HCT116 (cell line): ENCODE results near the gene NUDT14. TPM values are rescaled to one million over a fixed set of nuclear protein-coding genes. Genes with fewer than 3 reads are reported as not detected.

Source experiments
- ATAC-seq: fragments of 200-7000 bp; cut with Tn5 transposase; 2 replicates; pipeline ENCODE4 v1.9.1; 2020; ENCODE audit warnings: mild to moderate bottlenecking, moderate library complexity
- BruUV-seq: library from RNA; stranded (reverse); fragments of 400-500 nt; replicated peaks from 2 replicates; lab custom pipeline; 2021; lab: Mats Ljungman, UMichigan
- CTCF ChIA-PET: fragments of 300-600 bp; sonication (Branson Sonifier 250); formaldehyde crosslinking; loops from one replicate; lab custom pipeline; 2021; ENCODE audit warnings: antibody characterized with exemption; lab: Charles Lee
- POLR2A ChIA-PET: fragments of 300-600, 350-600 bp; sonication (Branson Sonifier 250); formaldehyde crosslinking; loops from one replicate; lab custom pipeline; 2021; ENCODE audit warnings: antibody characterized with exemption; lab: Charles Lee
- RAD21 ChIA-PET, 2 experiments: fragments of 300-600 bp; sonication (Branson Sonifier 250); formaldehyde crosslinking; loops; one replicate each; lab custom pipeline; 2023; ENCODE audit warnings: low total read pairs in 2 of 2; ENCODE audit not compliant: uncharacterized antibody in 2 of 2, unreplicated experiment in 2 of 2, low non-redundant PET in 1 of 2; lab: Charles Lee
- DNase-seq: peaks from one replicate; pipeline ENCODE4 v3.0.0-alpha.2; 2010; ENCODE audit warnings: low read depth, low spot score
- H2AFZ ChIP-seq: fragments of 200-600 bp; shearing (Covaris generic), sonication (generic); 2 replicates; pipeline ENCODE4 v1.6.1; 2017; ENCODE audit warnings: low read depth, mixed run types, mixed read lengths, antibody characterized with exemption, low read length; ENCODE audit not compliant: poor library complexity, severe bottlenecking
- H3K27ac ChIP-seq: 2 replicates; pipeline ENCODE4 v1.5.1; 2012; ENCODE audit warnings: low read depth, low read length
- H3K27me3 ChIP-seq: fragments of 200-600 bp; sonication (generic); 2 replicates; pipeline ENCODE4 v1.6.1; 2016; ENCODE audit warnings: mixed run types, low read length, mixed read lengths; ENCODE audit not compliant: insufficient read depth
- H3K36me3 ChIP-seq, 2 experiments: fragments of 200-500 bp in 1 of 2; fragments of 200-600 bp in 1 of 2; sonication (Bioruptor generic) in 1 of 2; sonication (generic) in 1 of 2; 2 replicates each; pipeline versions ENCODE4 v1.5.1 to v1.6.1; 2014 to 2016; ENCODE audit warnings: low read length in 2 of 2, inconsistent platforms in 1 of 2, mixed read lengths in 1 of 2, mixed run types in 1 of 2; ENCODE audit not compliant: insufficient read depth in 2 of 2, control insufficient read depth in 1 of 2
- H3K4me1 ChIP-seq, 2 experiments: fragments of 200-600 bp in 1 of 2; sonication (generic) in 1 of 2; 2 replicates each; pipeline versions ENCODE4 v1.5.1 to v1.6.1; 2012 to 2017; ENCODE audit warnings: low read length in 2 of 2, inconsistent platforms in 1 of 2, mild to moderate bottlenecking in 1 of 2, mixed read lengths in 1 of 2, mixed run types in 1 of 2, moderate library complexity in 1 of 2; ENCODE audit not compliant: insufficient read depth in 2 of 2, control insufficient read depth in 1 of 2
- H3K4me2 ChIP-seq: fragments of 200-600 bp; sonication (generic); 2 replicates; pipeline ENCODE4 v1.6.1; 2017; ENCODE audit warnings: mixed run types, low read length, mixed read lengths
- H3K4me3 ChIP-seq, 2 experiments: fragments of 200-600 bp in 1 of 2; sonication (generic) in 1 of 2; replicated peaks in 1 of 2; 2 replicates each; pipeline ENCODE4 v1.5.1; 2011 to 2016; ENCODE audit warnings: low read length in 2 of 2, control low read depth in 1 of 2, low read depth in 1 of 2, mild to moderate bottlenecking in 1 of 2, mixed read lengths in 1 of 2, mixed run types in 1 of 2
- H3K79me2 ChIP-seq: fragments of 200-600 bp; sonication (generic); 2 replicates; pipeline ENCODE4 v1.6.1; 2017; ENCODE audit warnings: mild to moderate bottlenecking, mixed run types, low read length, moderate library complexity, mixed read lengths; ENCODE audit not compliant: insufficient read depth
- H3K9ac ChIP-seq: fragments of 200-600 bp; sonication (generic); 2 replicates; pipeline ENCODE4 v1.6.1; 2016; ENCODE audit warnings: low read length, mixed read lengths
- H3K9me2 ChIP-seq: fragments of 200-600 bp; sonication (generic), shearing (Covaris generic); 2 replicates; pipeline ENCODE4 v1.6.1; 2017; ENCODE audit warnings: mixed run types, mild to moderate bottlenecking, moderate library complexity; ENCODE audit not compliant: insufficient read depth
- H3K9me3 ChIP-seq, 2 experiments: fragments of 200-500 bp in 1 of 2; fragments of 200-600 bp in 1 of 2; sonication (Bioruptor generic) in 1 of 2; sonication (generic) in 1 of 2; 2 replicates each; pipeline ENCODE4 v1.6.1; 2014 to 2017; ENCODE audit warnings: low read length in 2 of 2, mixed read lengths in 2 of 2, inconsistent platforms in 1 of 2, low read depth in 1 of 2, mild to moderate bottlenecking in 1 of 2, mixed run types in 1 of 2, moderate library complexity in 1 of 2; ENCODE audit not compliant: control insufficient read depth in 1 of 2, insufficient read depth in 1 of 2
- H4K20me1 ChIP-seq: fragments of 200-600 bp; sonication (generic), shearing (Covaris generic); 2 replicates; pipeline ENCODE4 v1.6.1; 2017; ENCODE audit warnings: mixed run types, mild to moderate bottlenecking, moderate library complexity; ENCODE audit not compliant: insufficient read depth
- EGR1 ChIP-seq: IDR thresholded peaks from 2 replicates; pipeline ENCODE4 v1.6.1; 2012; ENCODE audit warnings: low read depth
- ELF1 ChIP-seq: IDR thresholded peaks from 2 replicates; pipeline ENCODE4 v1.6.1; 2012; ENCODE audit warnings: low read depth, borderline replicate concordance
- POLR2A ChIP-seq: IDR thresholded peaks from 2 replicates; pipeline ENCODE4 v1.7.0; 2011; ENCODE audit warnings: borderline replicate concordance; ENCODE audit not compliant: insufficient read depth, insufficient read length; ENCODE audit errors: extremely low read depth
- POLR2AphosphoS5 ChIP-seq: IDR thresholded peaks from 2 replicates; pipeline ENCODE4 v1.6.1; 2011; ENCODE audit warnings: mild to moderate bottlenecking, low read depth, low read length, moderate library complexity
- RAD21 ChIP-seq: IDR thresholded peaks from 2 replicates; pipeline ENCODE4 v1.6.1; 2012; ENCODE audit warnings: low read depth, mild to moderate bottlenecking
- SIN3A ChIP-seq: IDR thresholded peaks from 2 replicates; pipeline ENCODE4 v1.6.1; 2012; ENCODE audit warnings: low read depth
- SP1 ChIP-seq: IDR thresholded peaks from 2 replicates; pipeline ENCODE4 v1.6.1; 2012; ENCODE audit warnings: low read depth
- SRF ChIP-seq: IDR thresholded peaks from 2 replicates; pipeline ENCODE4 v1.6.1; 2012; ENCODE audit warnings: low read depth
- TCF7L2 ChIP-seq: IDR thresholded peaks from 2 replicates; pipeline ENCODE4 v1.7.0; 2011; ENCODE audit warnings: borderline replicate concordance, inconsistent platforms; ENCODE audit not compliant: insufficient read depth, insufficient read length; ENCODE audit errors: extremely low read depth
- YY1 ChIP-seq: IDR thresholded peaks from 2 replicates; pipeline ENCODE4 v1.6.1; 2011; ENCODE audit warnings: low read length, low read depth, moderate library complexity, mild to moderate bottlenecking; ENCODE audit not compliant: insufficient replicate concordance; ENCODE audit errors: extremely low read depth
- ZFX ChIP-seq: fragments of 450-650 bp; IDR thresholded peaks from 2 replicates; pipeline ENCODE4 v1.6.1; 2017
- intact Hi-C: fragments of 100-400 bp; cut with micrococcal nuclease; formaldehyde crosslinking; loops from 2 replicates; pipeline ENCODE4 v1.10.0; 2022
- total RNA-seq: library from RNA; stranded (reverse); gene quantifications from one replicate; pipeline ENCODE4 v1.2.1, GENCODE V29; 2021; ENCODE audit not compliant: unreplicated experiment
- TF ChIP-seq, protein P1 (sequence below): IDR thresholded peaks from 2 replicates; pipeline ENCODE4 v1.6.1; 2011; ENCODE audit warnings: mild to moderate bottlenecking, low read length, moderate library complexity; ENCODE audit not compliant: insufficient replicate concordance; ENCODE audit errors: extremely low read depth
- TF ChIP-seq, protein P2 (sequence below): IDR thresholded peaks from 2 replicates; pipeline ENCODE4 v1.6.1; 2012
- TF ChIP-seq, protein P3 (sequence below): IDR thresholded peaks from 2 replicates; pipeline ENCODE4 v1.6.1; 2012
- TF ChIP-seq, protein P4 (sequence below), 3 experiments: fragments of 200-600 bp in 1 of 3; sonication (generic) in 1 of 3; IDR thresholded peaks in 2 of 3; conservative IDR thresholded peaks in 1 of 3; 2 replicates each; pipeline ENCODE4 v1.5.1; 2012 to 2017; ENCODE audit warnings: low read depth in 2 of 3, low read length in 2 of 3, antibody characterized with exemption in 1 of 3, borderline replicate concordance in 1 of 3, control low read depth in 1 of 3, mild to moderate bottlenecking in 1 of 3, mixed read lengths in 1 of 3, mixed run types in 1 of 3, moderate library complexity in 1 of 3; ENCODE audit not compliant: insufficient read depth in 1 of 3

The NUDT14 gene
- total RNA-seq, 1 experiment from 2014 or later = 56.1 TPM

DNA sequence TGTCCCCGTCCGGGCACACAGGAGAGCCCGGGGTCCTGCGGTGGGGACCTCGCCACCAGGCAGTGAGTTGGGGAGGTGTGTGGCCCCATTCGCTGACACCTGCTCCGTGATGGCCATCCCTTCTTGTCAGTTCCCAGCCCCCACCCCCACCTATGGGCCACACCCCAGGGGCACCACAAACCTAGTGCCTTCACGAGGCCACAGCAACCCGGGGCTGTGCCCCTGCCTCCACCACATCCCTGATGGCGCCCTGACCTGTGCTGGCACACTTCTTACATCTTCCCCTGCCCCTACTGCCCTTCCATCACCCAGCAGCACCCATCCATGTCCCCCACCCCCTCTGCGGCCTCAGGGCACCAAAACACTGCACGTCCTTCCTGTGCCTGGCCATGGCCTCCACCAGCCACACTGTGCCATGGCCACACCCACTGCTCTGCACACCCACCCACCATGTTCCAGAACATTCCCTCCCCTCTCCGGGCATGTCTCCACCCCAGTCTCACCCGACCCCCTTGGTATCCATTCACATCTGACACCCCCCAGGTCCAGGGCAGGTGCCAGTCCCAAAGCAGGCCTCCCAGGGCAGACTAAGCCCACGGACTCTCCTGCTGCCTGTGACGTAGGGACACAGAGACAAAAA is 37.0 kb downstream of the NUDT14 start (continued):
- TF ChIP-seq SP1 = no peak
- TF ChIP-seq ELF1 = no peak
- TF ChIP-seq ZFX = no peak
- no peak for TF ChIP-seq POLR2A
- TF ChIP-seq, protein P1, sequence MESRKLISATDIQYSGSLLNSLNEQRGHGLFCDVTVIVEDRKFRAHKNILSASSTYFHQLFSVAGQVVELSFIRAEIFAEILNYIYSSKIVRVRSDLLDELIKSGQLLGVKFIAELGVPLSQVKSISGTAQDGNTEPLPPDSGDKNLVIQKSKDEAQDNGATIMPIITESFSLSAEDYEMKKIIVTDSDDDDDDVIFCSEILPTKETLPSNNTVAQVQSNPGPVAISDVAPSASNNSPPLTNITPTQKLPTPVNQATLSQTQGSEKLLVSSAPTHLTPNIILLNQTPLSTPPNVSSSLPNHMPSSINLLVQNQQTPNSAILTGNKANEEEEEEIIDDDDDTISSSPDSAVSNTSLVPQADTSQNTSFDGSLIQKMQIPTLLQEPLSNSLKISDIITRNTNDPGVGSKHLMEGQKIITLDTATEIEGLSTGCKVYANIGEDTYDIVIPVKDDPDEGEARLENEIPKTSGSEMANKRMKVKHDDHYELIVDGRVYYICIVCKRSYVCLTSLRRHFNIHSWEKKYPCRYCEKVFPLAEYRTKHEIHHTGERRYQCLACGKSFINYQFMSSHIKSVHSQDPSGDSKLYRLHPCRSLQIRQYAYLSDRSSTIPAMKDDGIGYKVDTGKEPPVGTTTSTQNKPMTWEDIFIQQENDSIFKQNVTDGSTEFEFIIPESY = no peak
- TF ChIP-seq SRF = no peak
- no peak for TF ChIP-seq SIN3A
- no peak for TF ChIP-seq EGR1
- TF ChIP-seq, protein P2, sequence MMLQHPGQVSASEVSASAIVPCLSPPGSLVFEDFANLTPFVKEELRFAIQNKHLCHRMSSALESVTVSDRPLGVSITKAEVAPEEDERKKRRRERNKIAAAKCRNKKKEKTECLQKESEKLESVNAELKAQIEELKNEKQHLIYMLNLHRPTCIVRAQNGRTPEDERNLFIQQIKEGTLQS = no peak
- TF ChIP-seq RAD21 = no peak

DNA sequence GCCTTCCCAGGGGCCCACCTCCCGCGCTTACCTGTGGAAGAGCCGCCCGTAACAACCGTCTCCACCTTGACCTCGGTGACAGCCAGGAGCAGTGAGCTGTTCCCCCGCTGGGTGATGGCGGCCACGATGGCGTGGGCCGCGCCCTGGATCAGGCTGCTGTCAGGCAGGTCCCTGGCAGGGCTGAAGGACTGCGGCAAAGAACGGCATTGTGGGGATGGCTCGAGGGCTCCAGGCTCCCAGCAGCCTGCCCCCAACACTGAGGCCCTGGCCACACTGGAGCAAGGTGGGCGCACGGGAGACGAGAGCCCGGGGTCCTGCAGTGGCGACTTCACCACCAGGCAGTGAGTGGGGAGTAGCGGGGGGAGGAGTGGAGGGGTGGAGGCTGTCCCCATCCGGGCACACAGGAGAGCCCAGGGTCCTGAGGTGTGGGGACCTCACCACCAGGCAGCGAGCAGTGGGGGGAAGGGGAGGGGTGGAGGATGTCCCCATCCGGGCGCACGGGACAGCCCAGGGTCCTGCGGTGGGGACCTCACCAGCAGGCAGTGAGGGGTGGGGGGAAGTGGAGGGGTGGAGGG is 37.6 kb downstream of the NUDT14 start:
- Histone ChIP-seq H2AFZ (no peak overlapping the region), H3K79me2 (no peaks in the 10 kb centered on the region), H3K36me3 (peaks cover 7 to 25% of the 10 kb centered on the region in 2 experiments; a peak in 3 of 4 replicates), H3K9ac (no peak overlapping the region), H3K27me3 (no peaks in the 10 kb centered on the region), H3K27ac (no peak overlapping the region), H3K9me2 (no peaks in the 10 kb centered on the region), H3K9me3 (no peaks in the 10 kb centered on the region), H3K4me3 (no peak overlapping the region), H3K4me2 (no peak overlapping the region), H3K4me1 (no peaks in the 10 kb centered on the region), H4K20me1 (no peaks in the 10 kb centered on the region)
- BruUV-seq = no TSS peak
- intact Hi-C loops = no loop called here
- ATAC-seq (no peak), DNase-seq (no peak)
- ChIA-PET POLR2A (no interaction called here), CTCF (no interaction called here), RAD21 (no interaction called here)
- TF ChIP-seq, protein P1 = no peak
- no peak for TF ChIP-seq SP1
- TF ChIP-seq, protein P3, sequence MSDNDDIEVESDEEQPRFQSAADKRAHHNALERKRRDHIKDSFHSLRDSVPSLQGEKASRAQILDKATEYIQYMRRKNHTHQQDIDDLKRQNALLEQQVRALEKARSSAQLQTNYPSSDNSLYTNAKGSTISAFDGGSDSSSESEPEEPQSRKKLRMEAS = no peak
- TF ChIP-seq, protein P4, sequence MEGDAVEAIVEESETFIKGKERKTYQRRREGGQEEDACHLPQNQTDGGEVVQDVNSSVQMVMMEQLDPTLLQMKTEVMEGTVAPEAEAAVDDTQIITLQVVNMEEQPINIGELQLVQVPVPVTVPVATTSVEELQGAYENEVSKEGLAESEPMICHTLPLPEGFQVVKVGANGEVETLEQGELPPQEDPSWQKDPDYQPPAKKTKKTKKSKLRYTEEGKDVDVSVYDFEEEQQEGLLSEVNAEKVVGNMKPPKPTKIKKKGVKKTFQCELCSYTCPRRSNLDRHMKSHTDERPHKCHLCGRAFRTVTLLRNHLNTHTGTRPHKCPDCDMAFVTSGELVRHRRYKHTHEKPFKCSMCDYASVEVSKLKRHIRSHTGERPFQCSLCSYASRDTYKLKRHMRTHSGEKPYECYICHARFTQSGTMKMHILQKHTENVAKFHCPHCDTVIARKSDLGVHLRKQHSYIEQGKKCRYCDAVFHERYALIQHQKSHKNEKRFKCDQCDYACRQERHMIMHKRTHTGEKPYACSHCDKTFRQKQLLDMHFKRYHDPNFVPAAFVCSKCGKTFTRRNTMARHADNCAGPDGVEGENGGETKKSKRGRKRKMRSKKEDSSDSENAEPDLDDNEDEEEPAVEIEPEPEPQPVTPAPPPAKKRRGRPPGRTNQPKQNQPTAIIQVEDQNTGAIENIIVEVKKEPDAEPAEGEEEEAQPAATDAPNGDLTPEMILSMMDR (IDR thresholded peaks at IDR 0.05 in 2 of 3, conservative IDR thresholded peaks at IDR 0.05 in 1 of 3; ENCODE audit: borderline replicate concordance in 1 of 3, insufficient read depth in 1 of 3, low read depth in 2 of 3, low read length in 2 of 3) = no peak
- TF ChIP-seq TCF7L2 = no peak
- no peak for TF ChIP-seq YY1
- TF ChIP-seq POLR2AphosphoS5 = no peak
